Glutamatergic neuron (in vitro differentiated cells): ENCODE data around the gene SLA2. TPM values are rescaled to one million over a fixed set of nuclear protein-coding genes. Genes with fewer than 3 reads are reported as not detected.
A peak's percentile ranks its signal among the peaks of the same experiment; 100 is the strongest.
"Not testable (repeated sequence)": the region's sequence is repeated elsewhere in the genome, so short reads cannot be mapped to it uniquely, and the experiment has no call there.

ENCODE experiments used
- DNase-seq: peaks from one replicate; pipeline ENCODE4 v3.0.0; 2022
- H3K27ac Mint-ChIP-seq: one replicate; pipeline ENCODE4 v1.8.0; 2020; ENCODE audit warnings: mild to moderate bottlenecking, mixed read lengths, inconsistent platforms; ENCODE audit not compliant: unreplicated experiment
- H3K27me3 Mint-ChIP-seq: one replicate; pipeline ENCODE4 v1.8.0; 2020; ENCODE audit warnings: mild to moderate bottlenecking, moderate library complexity, mixed read lengths, inconsistent platforms; ENCODE audit not compliant: unreplicated experiment
- H3K36me3 Mint-ChIP-seq: one replicate; pipeline ENCODE4 v1.8.0; 2020; ENCODE audit warnings: mild to moderate bottlenecking, mixed read lengths, inconsistent platforms; ENCODE audit not compliant: unreplicated experiment
- H3K4me1 Mint-ChIP-seq: one replicate; pipeline ENCODE4 v1.8.0; 2020; ENCODE audit warnings: mild to moderate bottlenecking, low read depth, mixed read lengths, inconsistent platforms; ENCODE audit not compliant: unreplicated experiment
- H3K4me3 Mint-ChIP-seq: one replicate; pipeline ENCODE4 v1.8.0; 2020; ENCODE audit warnings: mild to moderate bottlenecking, mixed read lengths, inconsistent platforms; ENCODE audit not compliant: unreplicated experiment
- H3K9me3 Mint-ChIP-seq: one replicate; pipeline ENCODE4 v1.8.0; 2020; ENCODE audit warnings: mild to moderate bottlenecking, moderate library complexity, mixed read lengths, inconsistent platforms; ENCODE audit not compliant: unreplicated experiment
- CTCF ChIP-seq: fragments of 200-600 bp; sonication (generic); IDR thresholded peaks from one replicate; pipeline ENCODE4 v1.5.0; 2021; ENCODE audit not compliant: partially characterized antibody, unreplicated experiment
- total RNA-seq: library from RNA; stranded (reverse); fragmentation: NEBNext Ultra II Directional; extraction: Animal tissue kit (Norgen Biotek cat#: 25700); gene quantifications from one replicate; pipeline ENCODE4 v1.2.1, GENCODE V29; 2021; ENCODE audit not compliant: unreplicated experiment

Gene SLA2
- total RNA-seq, 1 donor from 2014 or later = not detected

- Mint-ChIP-seq H3K4me1 (peaks cover 5% of the 10 kb centered on the region), H3K27me3 (peaks cover 16% of the 10 kb centered on the region), H3K9me3 (peaks cover 5% of the 10 kb centered on the region), H3K4me3 (peak overlapping the region; percentile 67), H3K36me3 (no peaks in the 10 kb centered on the region), H3K27ac (no peak overlapping the region)
- TF ChIP-seq CTCF = no peak
- DNase-seq = no peak
These were observed 74.2 kb downstream of the SLA2 start for GRCh38 chr20:36571564-36572504.

- Mint-ChIP-seq H3K27me3 (peaks cover 10% of the 10 kb centered on the region), H3K27ac (no peak overlapping the region), H3K9me3 (peaks cover 5% of the 10 kb centered on the region), H3K36me3 (peaks cover under 1% of the 10 kb centered on the region), H3K4me1 (peaks cover 5% of the 10 kb centered on the region), H3K4me3 (no peak overlapping the region)
- no peak for TF ChIP-seq CTCF
- no peak for DNase-seq
These were observed 76.1 kb downstream of the SLA2 start for GRCh38 chr20:36569847-36570429.

- no peak for DNase-seq
- Mint-ChIP-seq H3K27ac (no peak overlapping the region), H3K36me3 (peaks cover 5% of the 10 kb centered on the region), H3K4me1 (no peaks in the 10 kb centered on the region), H3K27me3 (peaks cover 8% of the 10 kb centered on the region), H3K4me3 (no peak overlapping the region), H3K9me3 (peaks cover 8% of the 10 kb centered on the region)
- TF ChIP-seq CTCF = no peak
These were observed 80.5 kb downstream of the SLA2 start for GRCh38 chr20:36565520-36565919.

GRCh38 chr20:36564726-36565121 is 81.3 kb downstream of the SLA2 start:
- not testable (repeated sequence) for H3K4me3 Mint-ChIP-seq, DNase-seq, H3K27ac Mint-ChIP-seq, H3K9me3 Mint-ChIP-seq, H3K4me1 Mint-ChIP-seq, H3K36me3 Mint-ChIP-seq, H3K27me3 Mint-ChIP-seq

- H3K27me3 Mint-ChIP-seq, H3K9me3 Mint-ChIP-seq, H3K36me3 Mint-ChIP-seq, DNase-seq, H3K4me3 Mint-ChIP-seq, H3K27ac Mint-ChIP-seq, H3K4me1 Mint-ChIP-seq: not testable (repeated sequence)
These were observed 81.8 kb downstream of the SLA2 start for GRCh38 chr20:36564078-36564725.

GRCh38 chr20:36563374-36563773 is 82.6 kb downstream of the SLA2 start:
- no peak for DNase-seq
- H3K27ac Mint-ChIP-seq = no peak overlapping the region
- peaks cover 6% of the 10 kb centered on the region for H3K9me3 Mint-ChIP-seq
- H3K4me3 Mint-ChIP-seq = no peak overlapping the region
- no peak for TF ChIP-seq CTCF
- peaks cover 3% of the 10 kb centered on the region for H3K27me3 Mint-ChIP-seq
- no peaks in the 10 kb centered on the region for H3K4me1 Mint-ChIP-seq
- peaks cover 5% of the 10 kb centered on the region for H3K36me3 Mint-ChIP-seq
